Activated T-helper 1 cell treated with Interleukin-2 at 50 U/mL for 16 hours (primary cell): Measurements from ENCODE around the gene FBRSL1.

ENCODE experiments used
- DNase-seq: peaks from one replicate; pipeline ENCODE4 v3.0.0-alpha.2; 2020; ENCODE audit warnings: low read depth

FBRSL1 gene

DNA sequence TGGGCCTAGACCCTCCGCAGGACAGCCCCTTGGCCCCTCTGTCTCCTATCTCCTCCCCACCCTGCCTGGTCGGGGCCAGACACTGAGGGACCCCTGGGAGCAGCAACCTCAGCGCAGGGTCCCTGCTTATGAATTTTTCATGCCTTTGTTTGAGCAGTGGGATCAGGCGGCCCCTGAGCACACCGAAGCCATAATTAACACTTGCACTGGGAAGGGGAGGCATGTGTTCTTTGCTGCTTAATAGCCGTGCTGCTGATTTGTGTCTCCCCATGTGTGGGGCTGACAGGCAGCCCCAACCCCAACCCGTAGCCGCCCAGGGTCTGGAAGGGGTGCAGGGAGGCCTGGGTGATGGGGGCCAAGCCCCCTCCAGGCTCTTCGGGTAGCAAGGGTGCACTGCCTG lies 52.7 kb downstream of the FBRSL1 start:
- no peak for DNase-seq

DNA sequence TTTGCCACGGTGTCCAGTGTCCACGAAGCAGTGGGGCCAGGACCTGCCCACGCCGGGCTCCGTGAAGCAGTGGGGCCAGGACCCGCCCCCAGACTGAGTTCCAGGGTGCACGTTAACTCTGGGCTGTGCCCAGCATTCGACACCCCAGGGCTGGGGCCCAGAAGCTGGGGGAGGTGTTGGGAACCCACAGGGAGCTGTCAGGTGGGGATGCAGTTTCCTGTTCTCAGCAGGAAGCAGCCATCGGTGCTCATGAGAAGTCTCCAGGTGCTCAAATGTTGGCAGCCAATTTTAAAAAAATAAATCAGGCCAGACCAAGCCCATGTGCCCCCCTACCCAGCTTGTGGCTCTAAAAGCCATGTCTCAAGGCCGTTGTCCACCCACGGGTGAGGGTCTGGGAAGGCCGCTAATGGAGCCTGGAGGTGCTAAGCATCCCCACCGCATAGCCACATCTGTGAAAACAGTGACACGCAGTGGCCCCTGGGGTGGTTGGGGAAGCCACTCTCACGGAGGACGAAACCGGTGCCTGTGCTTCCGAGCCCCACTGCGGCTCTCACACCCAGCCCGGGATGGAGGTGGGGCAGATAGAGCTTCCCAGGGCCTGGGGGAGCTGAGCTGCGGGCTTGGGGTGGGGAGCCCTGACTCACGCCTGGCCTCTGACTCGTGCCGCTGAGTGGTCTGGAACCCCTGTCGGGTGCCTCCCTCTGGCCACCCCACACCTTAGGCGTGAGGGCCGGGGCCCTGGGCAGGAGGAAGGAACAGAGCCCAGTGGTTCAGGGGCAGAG lies 53.5 kb downstream of the FBRSL1 start:
- no peak for DNase-seq

DNA sequence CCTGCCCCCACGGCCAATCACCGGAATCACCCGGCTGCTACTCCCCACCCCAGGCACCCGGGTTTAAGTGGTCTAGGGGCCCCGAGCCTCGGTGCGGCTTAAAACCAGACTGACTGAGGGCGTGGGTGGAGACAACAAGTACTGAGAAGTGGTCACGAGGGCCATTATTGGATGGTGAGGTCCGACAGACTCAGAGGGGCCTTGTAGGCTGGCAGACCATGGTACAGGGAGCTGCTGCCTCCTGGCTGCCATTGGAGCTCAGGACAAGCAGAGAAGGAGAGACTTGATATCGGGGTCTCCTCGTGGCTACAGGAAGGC lies 54.1 kb downstream of the FBRSL1 start:
- DNase-seq, result no peak

DNA sequence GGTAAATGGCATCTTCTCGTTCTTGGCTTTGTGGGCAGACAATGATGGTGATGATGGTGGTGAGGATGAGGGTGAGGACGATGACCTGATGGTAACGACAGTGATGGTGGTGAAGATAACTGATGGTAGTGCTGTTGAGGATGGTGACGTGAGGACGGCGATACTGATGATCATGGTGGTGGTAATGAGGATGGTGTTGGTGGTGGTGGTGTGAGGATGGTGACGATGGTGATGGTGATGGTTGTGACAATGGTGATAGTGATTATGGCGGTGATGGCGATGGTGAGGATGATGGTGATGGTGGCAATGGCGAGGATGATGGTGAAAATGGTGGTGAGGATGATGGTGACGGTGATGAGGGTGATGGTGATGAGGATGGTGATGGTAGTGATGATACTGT lies 54.5 kb downstream of the FBRSL1 start:
- DNase-seq, result no peak

DNA sequence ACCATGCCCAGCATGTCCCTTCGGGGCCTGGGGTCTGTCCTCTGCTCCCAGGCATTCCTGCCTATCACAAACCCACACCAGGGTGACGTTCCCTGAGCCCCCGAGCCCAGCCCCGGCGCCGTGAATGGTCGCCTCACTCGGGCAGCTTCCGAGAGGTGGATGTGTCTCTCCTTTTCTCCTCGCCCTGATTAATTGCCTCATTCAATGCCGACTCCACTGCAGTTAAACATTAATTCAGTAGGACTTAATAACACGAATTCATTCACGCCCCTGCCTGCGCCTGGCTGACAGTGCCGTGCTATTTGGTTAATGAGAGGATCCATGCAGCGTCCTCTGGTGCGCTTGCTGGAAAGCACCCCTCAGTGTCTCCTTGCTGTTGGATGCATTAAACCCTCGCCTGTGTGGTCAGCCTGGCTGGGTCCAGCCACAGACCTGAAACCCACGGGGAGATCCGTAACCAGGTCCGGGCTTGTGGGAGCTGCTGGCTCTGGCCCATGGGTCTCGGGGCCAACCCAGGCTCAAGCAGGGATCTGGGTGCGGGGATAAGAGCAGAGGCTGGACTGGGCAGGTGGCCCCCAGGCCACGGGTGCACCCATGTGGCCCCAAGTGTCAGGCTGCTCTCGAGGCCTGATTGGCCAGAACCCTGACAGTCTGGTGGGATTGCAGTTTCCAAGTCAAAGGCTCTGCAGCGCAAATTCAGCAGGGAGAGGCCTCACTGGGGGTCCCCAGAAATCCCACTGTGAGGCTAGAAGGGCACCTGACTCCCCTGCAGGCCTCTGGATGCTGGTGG lies 55.4 kb downstream of the FBRSL1 start:
- no peak for DNase-seq

DNA sequence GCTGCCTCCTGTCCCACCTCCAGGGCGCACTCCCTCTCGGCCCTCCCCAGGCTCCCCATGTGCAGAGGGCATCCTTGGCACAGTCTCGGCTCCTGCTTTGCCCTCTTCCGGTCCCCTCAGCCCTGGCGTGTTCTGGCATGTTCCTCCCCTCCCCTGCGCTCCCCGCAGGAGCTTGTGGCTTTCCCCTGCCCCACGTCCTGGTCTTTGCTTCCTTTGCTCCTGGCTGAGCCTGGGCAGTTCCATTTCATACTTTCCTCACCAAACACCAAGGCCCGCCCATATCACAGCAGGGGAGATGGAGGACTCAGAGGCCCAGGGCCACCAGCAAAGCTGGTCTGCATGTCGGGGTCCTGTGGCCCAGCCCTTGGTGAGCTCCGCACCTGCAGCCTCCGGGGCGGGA lies 56.0 kb downstream of the FBRSL1 start:
- DNase-seq, result no peak

DNA sequence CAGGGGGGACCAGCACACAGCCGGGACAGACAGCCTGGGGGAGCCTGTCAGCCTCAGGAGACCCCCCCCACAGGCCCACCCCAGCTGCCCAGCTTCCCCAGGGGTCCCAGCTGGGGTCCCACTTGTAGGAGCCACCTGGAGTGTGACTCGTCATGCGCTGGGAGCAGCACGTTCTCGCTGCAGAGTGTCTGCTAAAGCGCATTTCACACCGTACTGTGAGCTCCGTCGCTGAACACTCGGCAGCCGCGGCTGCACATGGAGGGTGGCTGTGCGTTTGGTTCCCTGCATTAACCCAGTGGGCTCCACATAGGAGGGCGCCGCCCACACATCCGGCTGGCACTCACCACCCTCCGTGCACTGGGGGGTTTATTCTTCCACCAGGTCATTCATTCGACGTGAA lies 56.7 kb downstream of the FBRSL1 start:
- no peak for DNase-seq

DNA sequence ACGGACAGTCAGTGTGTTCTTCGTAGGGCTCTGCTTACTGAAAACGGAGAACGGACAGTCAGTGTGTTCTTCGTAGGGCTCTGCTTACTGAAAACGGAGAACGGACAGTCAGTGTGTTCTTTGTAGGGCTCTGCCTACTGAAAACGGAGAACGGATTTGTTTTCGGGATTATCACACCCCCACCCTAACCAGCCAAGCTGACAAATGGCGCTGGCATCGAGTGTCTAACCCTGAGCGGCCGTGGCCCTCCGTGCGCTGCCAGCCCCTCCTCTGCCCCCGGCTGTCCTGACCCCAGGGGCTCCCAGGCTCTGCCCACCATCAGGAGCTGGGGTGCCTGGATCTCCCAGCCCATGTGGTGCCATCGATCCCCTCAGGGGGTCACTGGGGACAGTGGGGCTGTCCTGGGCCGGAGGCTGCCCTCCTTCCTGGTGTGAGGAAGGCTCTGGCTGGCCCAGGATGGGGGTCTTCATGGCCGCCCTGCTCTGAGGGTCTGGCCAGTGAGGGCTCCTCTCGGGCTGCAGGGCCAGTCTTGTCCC lies 57.3 kb downstream of the FBRSL1 start:
- no peak for DNase-seq

DNA sequence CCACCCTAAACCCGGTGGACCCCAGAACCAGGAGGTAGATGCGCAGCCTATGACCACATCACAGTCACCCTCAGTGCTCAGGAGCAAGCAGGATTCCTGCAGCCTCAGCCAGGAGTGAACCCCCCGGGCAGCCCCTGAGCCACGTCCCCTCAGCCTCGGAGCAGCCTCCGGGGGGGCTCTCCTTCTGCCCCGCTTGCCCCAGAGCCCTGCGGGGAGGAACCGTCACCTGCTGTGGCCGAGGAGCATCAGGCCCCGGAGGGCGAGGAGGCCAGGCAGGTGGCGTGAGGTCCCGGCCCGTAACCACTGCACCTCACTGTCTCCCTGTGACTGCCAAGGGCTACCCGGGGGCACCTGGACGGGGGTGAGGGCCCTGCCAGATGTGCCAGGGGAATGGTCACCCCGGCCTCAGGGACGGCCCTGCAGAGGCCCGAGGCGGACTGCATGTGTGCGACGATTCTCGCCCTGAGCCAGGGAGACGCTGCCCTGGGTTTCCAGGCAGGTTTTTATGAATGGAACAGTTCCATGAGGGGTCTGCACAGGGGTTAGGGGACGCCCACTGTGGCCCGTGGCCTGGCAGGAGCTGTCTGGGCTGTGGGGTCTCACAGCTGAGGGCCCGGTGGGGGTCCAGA lies 58.6 kb downstream of the FBRSL1 start:
- no peak for DNase-seq

DNA sequence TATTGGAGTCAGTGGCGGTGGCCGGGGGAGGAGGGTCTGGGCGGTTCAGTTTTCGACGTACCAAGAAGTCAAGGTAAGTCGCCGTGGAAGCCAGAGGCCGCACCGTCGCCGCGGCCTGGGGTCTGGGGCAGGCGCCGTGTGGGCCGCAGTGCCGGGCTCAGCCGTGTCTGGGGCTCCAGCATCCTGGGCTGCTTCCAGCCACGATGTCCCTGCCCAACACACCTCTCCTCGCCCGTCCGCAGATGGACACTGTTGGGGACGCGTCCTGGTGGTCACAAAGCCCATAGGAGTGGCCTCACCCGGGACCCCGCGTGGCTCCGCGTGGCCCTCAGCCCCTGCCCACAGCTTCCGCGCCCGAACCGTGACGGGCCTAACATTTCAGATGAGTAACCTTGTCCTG lies 59.1 kb downstream of the FBRSL1 start:
- DNase-seq, result no peak

DNA sequence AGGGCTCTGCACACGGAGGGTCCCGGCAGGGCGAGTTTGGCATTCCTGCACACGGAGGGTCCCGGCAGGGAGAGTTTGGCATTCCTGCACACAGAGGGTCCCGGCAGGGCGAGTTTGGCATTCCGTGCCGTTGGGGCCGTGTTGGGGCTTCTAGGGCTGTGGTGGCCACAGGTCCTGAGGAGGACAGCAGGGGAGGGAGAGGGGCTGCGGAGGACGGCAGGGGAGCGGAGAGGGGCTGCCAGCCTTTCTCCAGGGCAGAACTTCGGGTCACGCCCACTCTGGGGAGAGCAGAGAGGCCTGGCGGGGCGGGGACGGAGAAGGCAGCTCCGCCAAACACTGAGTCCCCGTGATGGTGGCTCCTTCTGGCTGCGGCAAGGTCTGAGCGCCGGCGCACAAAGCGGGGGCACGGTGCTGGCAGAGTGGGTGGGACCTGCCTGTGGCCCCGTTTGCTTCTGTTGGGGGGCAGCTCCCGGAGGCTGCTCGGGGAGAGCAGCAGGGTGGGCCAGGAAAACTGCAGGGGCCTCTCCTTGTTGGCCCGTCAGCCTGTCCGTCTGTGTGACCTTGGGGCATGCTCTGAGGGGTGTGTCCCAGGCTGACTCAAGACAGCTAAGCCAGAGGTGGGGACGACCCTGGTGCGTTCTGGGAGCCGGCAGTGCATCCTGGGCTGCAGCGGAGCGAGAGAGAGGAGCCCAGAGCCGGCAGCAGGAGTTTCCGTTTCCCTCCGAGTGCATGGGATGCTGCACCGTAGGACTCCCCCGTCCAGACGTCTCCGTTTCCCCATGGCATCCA lies 60.3 kb downstream of the FBRSL1 start:
- DNase-seq, result no peak

DNA sequence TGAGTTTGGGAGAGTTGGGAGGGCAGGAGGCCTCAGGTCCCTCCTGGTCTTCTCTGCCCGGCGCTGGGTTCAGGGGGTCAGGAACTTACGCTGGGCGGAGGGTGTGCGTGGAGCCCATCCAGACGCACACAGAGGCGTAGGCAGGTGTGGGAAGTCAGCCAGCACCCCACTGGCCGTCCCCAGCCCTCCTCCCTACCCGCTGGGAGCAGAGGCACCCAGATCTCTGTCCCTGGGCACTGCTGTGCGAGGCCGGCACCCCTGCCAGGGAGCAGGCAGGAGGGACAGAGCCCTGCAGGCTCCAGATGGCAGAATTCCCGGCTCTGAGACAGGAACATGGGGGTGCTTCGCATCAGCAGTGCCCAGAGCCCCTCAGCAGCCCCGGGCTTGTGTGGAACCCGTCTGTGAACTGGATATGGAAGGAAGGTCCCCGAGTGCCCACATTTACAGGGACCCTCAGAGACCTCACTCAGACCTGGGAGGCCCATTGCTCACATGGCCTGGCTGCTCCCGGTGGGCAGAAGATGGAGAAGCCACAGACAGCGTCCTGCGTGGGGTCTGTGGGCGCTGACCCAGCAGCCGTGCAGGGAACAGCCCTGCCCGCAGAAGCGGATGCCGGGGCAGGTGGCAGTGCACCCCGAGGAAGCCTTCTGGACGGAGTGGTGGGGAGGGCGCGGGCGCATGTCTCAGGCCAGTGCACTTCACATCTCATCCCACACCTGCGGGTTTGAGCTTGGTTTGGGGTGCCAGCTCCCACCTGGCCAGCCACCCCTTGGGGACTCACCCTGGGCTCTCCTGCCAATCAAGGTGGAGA lies 61.1 kb downstream of the FBRSL1 start:
- no peak for DNase-seq

DNA sequence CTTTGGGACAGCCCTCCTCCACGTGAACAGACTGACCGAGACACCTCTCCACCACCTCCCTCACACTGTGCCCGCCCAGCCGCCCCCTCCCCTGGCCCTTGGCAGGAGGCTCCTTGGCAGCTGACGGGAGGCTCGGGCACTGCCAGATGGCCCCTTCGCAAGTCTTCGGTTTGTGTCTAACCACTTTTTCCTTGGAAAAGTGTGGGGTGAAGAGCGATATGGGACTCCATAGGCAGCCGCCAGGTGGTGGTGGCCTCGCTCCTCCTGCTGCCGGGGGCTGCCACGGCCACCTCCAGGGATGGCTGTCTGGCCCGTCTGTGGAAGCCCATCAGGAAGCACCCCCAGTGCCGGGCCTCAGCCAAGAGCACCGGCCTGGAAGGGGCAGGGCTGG lies 61.7 kb downstream of the FBRSL1 start:
- DNase-seq, result no peak

DNA sequence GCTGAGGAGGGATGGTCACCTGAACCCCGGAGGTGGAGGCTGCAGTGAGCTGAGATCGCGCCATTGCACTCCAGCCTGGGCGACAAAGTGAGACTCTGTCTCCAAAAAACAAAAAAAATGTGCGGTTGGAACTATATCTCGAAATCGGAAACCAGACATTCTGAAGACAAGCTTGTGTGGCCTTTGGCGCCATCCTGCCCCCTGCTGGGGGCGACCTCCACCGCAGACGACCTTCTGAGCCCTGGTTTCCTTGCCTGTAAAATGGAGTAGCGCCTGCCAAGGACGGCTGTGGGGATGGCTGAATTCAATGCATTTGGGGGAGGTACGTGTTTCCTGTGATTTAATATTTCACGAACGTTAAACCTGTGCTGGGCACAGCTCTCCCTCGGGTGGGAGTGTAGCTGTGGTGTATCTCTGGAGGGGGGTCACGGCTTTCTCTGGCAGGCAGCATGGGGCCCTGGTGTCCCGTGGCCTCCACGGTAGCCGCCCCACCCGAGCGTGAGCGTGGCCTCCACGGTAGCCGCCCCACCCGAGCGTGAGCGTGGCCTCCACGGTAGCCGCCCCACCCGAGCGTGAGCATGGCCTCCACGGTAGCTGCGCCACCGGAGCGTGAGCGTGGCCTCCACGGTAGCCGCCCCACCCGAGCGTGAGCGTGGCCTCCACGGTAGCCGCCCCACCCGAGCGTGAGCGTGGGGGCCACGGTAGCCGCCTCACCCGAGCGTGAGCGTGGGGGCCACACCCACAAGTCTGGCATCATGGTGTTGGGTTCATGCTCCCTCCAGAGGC lies 65.1 kb downstream of the FBRSL1 start:
- DNase-seq, result no peak

DNA sequence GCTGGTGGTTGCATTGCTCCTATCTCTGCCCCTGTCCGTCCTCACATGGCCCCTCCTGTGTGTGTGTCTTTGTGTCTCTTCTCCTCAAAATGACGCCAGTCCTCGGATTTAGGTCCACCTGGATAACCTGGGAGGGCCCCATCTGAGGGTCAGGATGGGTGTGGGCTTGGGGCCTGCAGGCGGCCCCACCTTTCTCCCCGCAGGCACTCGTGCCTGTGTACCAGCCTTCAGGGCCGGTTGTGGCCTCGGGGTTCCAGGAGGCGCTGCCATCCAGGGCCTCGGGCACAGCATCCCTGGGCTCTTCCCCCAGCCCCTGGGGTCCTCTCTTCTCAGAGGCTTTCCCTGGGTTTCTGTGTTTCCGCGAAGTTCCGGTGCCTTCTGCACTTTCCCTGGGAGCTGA lies 65.7 kb downstream of the FBRSL1 start:
- no peak for DNase-seq

DNA sequence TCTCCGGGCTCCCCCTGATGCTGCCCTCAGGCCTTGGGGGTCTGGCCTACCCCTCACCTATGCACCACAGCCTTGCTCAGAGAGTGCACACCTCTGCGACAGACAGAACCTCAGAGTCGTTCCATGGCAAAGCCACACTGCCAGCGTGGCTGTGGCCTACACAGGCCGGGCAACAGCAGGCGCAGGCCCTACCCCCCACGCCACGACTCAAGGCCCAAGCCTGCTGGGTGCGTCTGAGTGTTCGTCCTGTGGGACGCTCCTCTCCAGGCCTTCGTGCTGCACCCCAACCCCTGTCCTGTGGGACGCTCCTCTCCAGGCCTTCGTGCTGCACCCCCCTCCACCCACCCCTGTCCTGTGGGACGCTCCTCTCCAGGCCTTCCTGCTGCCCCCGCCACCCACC lies 66.3 kb downstream of the FBRSL1 start:
- DNase-seq, result no peak

DNA sequence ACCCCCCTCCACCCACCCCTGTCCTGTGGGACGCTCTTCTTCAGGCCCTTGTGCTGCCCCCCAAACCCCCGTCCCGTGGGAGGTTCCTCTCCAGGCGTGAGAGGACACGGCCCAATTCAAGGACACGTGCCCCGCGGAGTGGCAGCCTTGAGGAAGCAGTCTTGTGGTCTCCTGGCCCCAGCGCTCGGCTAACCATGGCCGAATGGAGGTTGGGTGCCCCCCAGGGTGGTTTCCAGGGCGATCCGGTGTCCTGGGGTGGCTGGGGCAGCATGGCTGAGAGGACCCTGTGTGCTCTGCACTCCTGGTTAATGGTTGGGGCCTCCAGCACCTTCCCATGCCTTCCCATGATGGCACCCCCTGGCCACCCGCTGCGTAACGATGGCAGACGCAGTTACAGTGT lies 66.8 kb downstream of the FBRSL1 start:
- no peak for DNase-seq

DNA sequence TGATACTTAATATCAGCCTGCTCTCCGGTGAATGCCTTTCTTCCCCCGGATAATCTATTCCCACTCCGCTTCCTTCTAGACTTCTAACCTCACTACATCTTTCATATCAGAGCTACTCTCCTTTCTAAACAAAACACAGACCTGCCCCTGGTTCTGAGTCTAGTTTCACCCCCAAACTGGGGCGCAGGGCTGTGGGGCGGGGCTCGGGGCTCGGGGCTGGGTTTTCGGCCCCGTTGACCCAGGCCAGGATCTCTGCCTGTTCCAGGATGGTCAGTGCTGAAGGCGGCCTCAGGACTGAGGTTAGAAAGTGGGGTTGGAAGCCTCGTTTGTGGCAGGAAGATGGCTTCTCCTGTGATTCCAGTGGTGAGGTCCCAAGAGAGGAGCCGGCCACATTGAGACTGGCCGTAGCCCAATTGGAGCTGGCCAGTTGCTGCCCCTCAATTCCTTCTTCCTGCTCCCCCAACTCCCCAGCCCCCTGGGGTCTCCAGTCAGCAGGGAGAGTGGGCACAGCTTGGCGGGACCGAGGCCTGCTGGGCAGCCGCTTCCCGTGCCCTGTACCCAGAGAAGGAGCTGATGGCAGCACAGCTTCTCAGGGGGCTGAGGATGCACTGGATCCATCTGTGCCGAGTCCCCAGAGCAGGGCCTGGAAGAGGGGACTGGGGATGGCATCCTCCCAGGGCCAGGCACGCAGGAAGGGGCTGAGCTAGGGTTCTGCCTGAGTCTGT lies 67.5 kb downstream of the FBRSL1 start:
- no peak for DNase-seq

DNA sequence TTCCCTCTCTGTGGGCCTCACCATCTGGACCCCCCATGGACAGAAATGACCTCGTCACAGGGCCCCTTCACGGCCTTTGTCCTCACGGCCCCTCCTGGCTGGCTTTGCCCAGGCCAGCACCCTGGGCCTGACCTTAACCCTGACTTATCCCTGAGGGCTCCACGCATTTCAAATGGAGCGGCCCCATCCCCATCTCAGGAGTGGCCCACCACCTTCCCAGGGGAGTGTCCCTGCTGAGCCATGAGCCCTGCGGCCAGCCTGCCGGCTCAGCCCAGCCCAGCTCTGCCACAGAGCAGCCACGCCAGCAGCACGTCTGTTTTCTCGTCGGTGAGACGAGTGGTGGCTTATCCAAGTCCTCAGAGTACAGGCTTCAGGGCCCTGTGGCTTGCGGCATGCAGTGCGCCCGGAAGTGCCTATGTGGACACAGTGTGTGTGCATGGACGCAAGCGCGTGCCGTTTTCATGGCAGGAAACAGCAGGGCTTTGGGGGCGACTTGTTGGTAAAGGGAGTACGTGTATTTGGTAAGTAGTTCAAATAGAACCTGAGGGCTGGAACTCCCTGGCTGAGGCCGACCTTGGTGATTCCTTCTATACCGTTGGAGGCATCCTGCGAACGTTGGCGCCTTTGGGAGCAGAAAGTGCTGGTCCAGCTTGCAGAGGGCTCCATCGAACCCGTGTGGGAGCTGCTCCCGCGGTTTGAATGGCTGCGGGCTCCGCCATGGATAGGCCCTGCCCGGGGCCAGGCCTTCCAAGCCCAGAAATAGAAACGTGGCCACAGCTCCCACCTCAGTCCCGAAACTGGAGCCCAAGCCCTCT lies 68.3 kb downstream of the FBRSL1 start:
- no peak for DNase-seq
